Omental fat pad (tissue), 4 donors: Measurements from ENCODE around the gene RPS6KL1. TPM values are rescaled to one million over a fixed set of nuclear protein-coding genes. Genes with fewer than 3 reads are reported as not detected.

Source experiments
- ATAC-seq: fragments of 150-250 bp; one replicate; pipeline ENCODE4 v1.9.1; 2016; ENCODE audit warnings: mild to moderate bottlenecking, moderate library complexity; ENCODE audit not compliant: low FRiP score
- DNase-seq: peaks from one replicate; pipeline ENCODE4 v3.0.0-alpha.2; 2019; ENCODE audit warnings: low spot score
- CTCF ChIP-seq, 3 donors: fragments of 450-650 bp; IDR thresholded peaks; one replicate each; pipeline ENCODE4 v1.5.1; 2016 to 2017; ENCODE audit warnings: antibody characterized with exemption in 3 of 3, mild to moderate bottlenecking in 3 of 3, moderate library complexity in 2 of 3
- total RNA-seq, 4 donors: library from RNA; depleted of rRNA; stranded (reverse); fragments of >200 nt; gene quantifications; one replicate each; pipeline ENCODE4 v1.1.0, GENCODE V29; 2016

The RPS6KL1 gene
- total RNA-seq, 4 donors from 2014 or later = 1.3 to 5.2 (median 1.5) TPM

GRCh38 chr14:74912111-74912510 is 10.9 kb downstream of the RPS6KL1 start:
- no peak for DNase-seq
- no peak for ATAC-seq
- TF ChIP-seq CTCF (IDR thresholded peaks at IDR 0.05) = no peak

- no peak for DNase-seq
- no peak for TF ChIP-seq CTCF (IDR thresholded peaks at IDR 0.05)
- ATAC-seq = no peak
Measured at GRCh38 chr14:74911704-74912103, 11.4 kb downstream of the RPS6KL1 start.

GRCh38 chr14:74911221-74911620 is 11.8 kb downstream of the RPS6KL1 start:
- TF ChIP-seq CTCF (IDR thresholded peaks at IDR 0.05) = no peak
- ATAC-seq (no peak), DNase-seq (no peak)

DNA sequence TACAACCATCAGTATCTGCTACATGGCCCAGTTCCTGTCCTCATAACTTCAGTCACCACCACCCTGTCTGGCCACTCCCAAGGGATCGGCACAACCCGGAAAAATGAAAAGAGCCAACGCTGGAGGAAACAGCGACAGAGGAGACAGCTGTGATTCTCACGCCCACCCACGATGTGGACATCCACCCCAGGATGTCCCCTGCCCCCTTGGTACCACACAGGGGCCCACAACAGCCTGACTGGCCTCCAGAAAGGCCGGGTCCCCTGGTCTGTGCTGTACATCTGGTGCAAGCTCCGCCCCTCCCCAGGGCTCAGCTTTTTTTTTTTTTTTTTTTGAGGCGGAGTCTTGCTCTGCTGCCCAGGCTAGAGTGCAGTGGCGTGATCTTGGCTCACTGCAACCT is 12.5 kb downstream of the RPS6KL1 start:
- no peak for ATAC-seq
- TF ChIP-seq CTCF (IDR thresholded peaks at IDR 0.05) = no peak
- no peak for DNase-seq

GRCh38 chr14:74909911-74910310 is 13.1 kb downstream of the RPS6KL1 start:
- ATAC-seq (no peak), DNase-seq (no peak)
- TF ChIP-seq CTCF (IDR thresholded peaks at IDR 0.05) = no peak

- DNase-seq (no peak), ATAC-seq (no peak)
- TF ChIP-seq CTCF (IDR thresholded peaks at IDR 0.05) = no peak
Measured at GRCh38 chr14:74909501-74909900, 13.6 kb downstream of the RPS6KL1 start.

DNA sequence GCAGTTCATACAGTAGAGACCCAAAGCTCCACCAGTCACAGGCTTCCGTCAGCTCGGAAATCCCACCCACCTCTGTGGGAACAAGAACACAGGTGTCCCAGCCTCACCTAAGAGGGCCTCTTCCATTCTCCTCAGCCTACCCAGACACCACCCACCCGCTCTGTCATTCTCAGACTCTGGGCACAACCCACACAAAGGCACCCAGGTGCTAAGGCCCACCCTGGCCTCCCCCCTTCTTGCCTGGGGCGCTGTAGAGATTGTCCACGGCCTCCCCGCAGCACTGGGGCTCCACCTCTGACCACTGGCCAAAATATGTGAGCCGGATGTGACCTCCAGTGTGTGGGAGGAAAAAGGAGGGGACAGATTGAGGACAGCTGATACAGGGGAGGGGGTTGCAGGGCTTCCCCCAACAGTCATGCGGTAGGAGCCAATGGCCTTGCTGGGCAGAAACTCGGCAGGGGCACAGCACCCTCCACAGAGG is 14.2 kb downstream of the RPS6KL1 start:
- DNase-seq (no peak), ATAC-seq (no peak)

More for the DNA sequence above, 14.2 kb downstream of the RPS6KL1 start:
- TF ChIP-seq CTCF (IDR thresholded peaks at IDR 0.05) = no peak
